WTC11 (cell line): ENCODE measurements around the gene HSFX1. TPM values are rescaled to one million over a fixed set of nuclear protein-coding genes. Genes with fewer than 3 reads are reported as not detected.
"Not testable (repeated sequence)": the region's sequence is repeated elsewhere in the genome, so short reads cannot be mapped to it uniquely, and the experiment has no call there.

Experiments used
- ATAC-seq: fragments of 200-7000 bp; cut with Tn5 transposase; 2 replicates; pipeline ENCODE4 v1.10.0; 2021; ENCODE audit warnings: mild to moderate bottlenecking, moderate library complexity
- CTCF ChIA-PET: fragments of 300-600 bp; sonication (Branson Sonifier 250); formaldehyde crosslinking; loops from one replicate; lab custom pipeline; 2021; ENCODE audit warnings: antibody characterized with exemption; lab: Charles Lee
- POLR2A ChIA-PET: fragments of 350-600 bp; sonication (Branson Sonifier 250); formaldehyde crosslinking; loops from one replicate; lab custom pipeline; 2021; ENCODE audit warnings: antibody characterized with exemption; lab: Charles Lee
- DNase-seq: peaks from one replicate; pipeline ENCODE4 v3.0.0; 2021; ENCODE audit warnings: low spot score
- H3K27ac Mint-ChIP-seq: 2 replicates; pipeline ENCODE4 v1.8.0; 2021; ENCODE audit warnings: mixed read lengths
- H3K27me3 Mint-ChIP-seq: 2 replicates; pipeline ENCODE4 v1.8.0; 2021; ENCODE audit warnings: low read depth, mild to moderate bottlenecking, moderate library complexity, mixed read lengths
- H3K36me3 Mint-ChIP-seq: 2 replicates; pipeline ENCODE4 v1.8.0; 2021; ENCODE audit warnings: mixed read lengths
- H3K4me1 Mint-ChIP-seq: 2 replicates; pipeline ENCODE4 v1.8.0; 2022; ENCODE audit warnings: mixed read lengths
- H3K4me3 Mint-ChIP-seq: 2 replicates; pipeline ENCODE4 v1.8.0; 2021; ENCODE audit warnings: mild to moderate bottlenecking, moderate library complexity, mixed read lengths
- H3K9me3 Mint-ChIP-seq: 2 replicates; pipeline ENCODE4 v1.8.0; 2021; ENCODE audit warnings: mixed read lengths
- FOXP1 ChIP-seq: sonication (generic); formaldehyde crosslinking; IDR thresholded peaks from 2 replicates; pipeline ENCODE4 v1.8.0; 2022; ENCODE audit warnings: missing genetic modification reagents, mild to moderate bottlenecking, moderate library complexity, borderline replicate concordance
- GRHL2 ChIP-seq: fragments of 250-450 bp; sonication (Bioruptor Pico); IDR thresholded peaks from 2 replicates; pipeline ENCODE4 v1.8.0; 2022; ENCODE audit warnings: mild to moderate bottlenecking, moderate library complexity; ENCODE audit not compliant: insufficient replicate concordance, severe bottlenecking
- KAT7 ChIP-seq: sonication (generic); formaldehyde crosslinking; IDR thresholded peaks from 2 replicates; pipeline ENCODE4 v1.8.1; 2023; ENCODE audit warnings: missing genetic modification reagents, mild to moderate bottlenecking, borderline replicate concordance
- MYBL2 ChIP-seq: sonication (generic); formaldehyde crosslinking; IDR thresholded peaks from 2 replicates; pipeline ENCODE4 v1.8.1; 2023; ENCODE audit warnings: mild to moderate bottlenecking, moderate library complexity, missing genetic modification reagents
- NFYB ChIP-seq: sonication (generic); formaldehyde crosslinking; conservative IDR thresholded peaks from 2 replicates; pipeline ENCODE4 v1.8.0; 2022; ENCODE audit warnings: low read depth, missing genetic modification reagents
- NR1H2 ChIP-seq: sonication (generic); formaldehyde crosslinking; IDR thresholded peaks from 2 replicates; pipeline ENCODE4 v1.9.0; 2021; ENCODE audit warnings: mild to moderate bottlenecking, moderate library complexity, missing genetic modification reagents
- SP1 ChIP-seq: sonication (generic); formaldehyde crosslinking; conservative IDR thresholded peaks from 2 replicates; pipeline ENCODE4 v1.8.1; 2022; ENCODE audit warnings: missing genetic modification reagents
- TP53 ChIP-seq: sonication (generic); formaldehyde crosslinking; IDR thresholded peaks from 2 replicates; pipeline ENCODE4 v1.8.1; 2023; ENCODE audit warnings: mild to moderate bottlenecking, missing genetic modification reagents
- ZNF121 ChIP-seq: sonication (generic); formaldehyde crosslinking; IDR thresholded peaks from 2 replicates; pipeline ENCODE4 v1.8.0; 2023; ENCODE audit warnings: missing genetic modification reagents
- ZNF396 ChIP-seq: fragments of 250-450 bp; sonication (Bioruptor Pico); IDR thresholded peaks from 2 replicates; pipeline ENCODE4 v1.8.0; 2021; ENCODE audit warnings: mild to moderate bottlenecking, moderate library complexity, borderline replicate concordance
- ZNF416 ChIP-seq: fragments of 250-450 bp; sonication (Bioruptor Pico); IDR thresholded peaks from 2 replicates; pipeline ENCODE4 v1.9.0; 2021; ENCODE audit warnings: mild to moderate bottlenecking, inconsistent platforms
- total RNA-seq: library from RNA; stranded (reverse); gene quantifications from 3 replicates; pipeline ENCODE4 v1.2.3, GENCODE V29; 2021
- TF ChIP-seq, protein P1 (sequence below): sonication (generic); formaldehyde crosslinking; IDR thresholded peaks from 2 replicates; pipeline ENCODE4 v1.8.1; 2023; ENCODE audit warnings: mild to moderate bottlenecking, missing genetic modification reagents
- TF ChIP-seq, protein P2 (sequence below): fragments of 250-450 bp; sonication (Bioruptor Pico); conservative IDR thresholded peaks from 2 replicates; pipeline ENCODE4 v1.9.0; 2021; ENCODE audit warnings: mild to moderate bottlenecking

The HSFX1 gene
- total RNA-seq, 1 experiment from 2014 or later = 0.66 TPM

DNA sequence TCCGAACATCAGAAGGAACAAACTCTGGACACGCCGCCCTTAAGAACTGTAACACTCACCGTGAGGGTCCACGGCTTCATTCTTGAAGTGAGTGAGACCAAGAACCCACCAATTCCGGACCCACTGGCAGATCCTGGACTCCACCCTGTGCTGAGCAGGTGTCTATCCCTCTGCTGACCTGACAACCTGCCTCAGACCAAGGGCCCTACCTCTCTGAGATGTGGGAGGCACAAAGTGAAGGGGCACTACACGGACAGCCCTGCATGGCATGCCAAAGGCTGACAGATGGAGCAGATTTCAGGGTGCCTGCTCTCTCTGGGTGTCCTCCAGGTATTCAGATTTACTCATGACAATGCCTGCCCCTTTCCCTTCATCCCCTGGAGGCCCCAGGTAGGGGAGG lies 14.0 kb upstream of the HSFX1 start:
- ATAC-seq (no peak), DNase-seq (no peak)
- Mint-ChIP-seq H3K27ac (no peak overlapping the region), H3K4me1 (no peaks in the 10 kb centered on the region), H3K4me3 (no peak overlapping the region), H3K27me3 (no peaks in the 10 kb centered on the region; the same call in none of the 2 replicates), H3K9me3 (no peaks in the 10 kb centered on the region), H3K36me3 (no peaks in the 10 kb centered on the region)
- ChIA-PET CTCF (no interaction called here), POLR2A (no interaction called here)
- TF ChIP-seq ZNF416 (CRISPR knock-in tag) (no peak), NR1H2 (no peak), MYBL2 (no peak), NFYB (no peak), ZNF121 (CRISPR knock-in tag) (no peak), ZNF396 (CRISPR knock-in tag) (no peak)
- TF ChIP-seq, protein P1, sequence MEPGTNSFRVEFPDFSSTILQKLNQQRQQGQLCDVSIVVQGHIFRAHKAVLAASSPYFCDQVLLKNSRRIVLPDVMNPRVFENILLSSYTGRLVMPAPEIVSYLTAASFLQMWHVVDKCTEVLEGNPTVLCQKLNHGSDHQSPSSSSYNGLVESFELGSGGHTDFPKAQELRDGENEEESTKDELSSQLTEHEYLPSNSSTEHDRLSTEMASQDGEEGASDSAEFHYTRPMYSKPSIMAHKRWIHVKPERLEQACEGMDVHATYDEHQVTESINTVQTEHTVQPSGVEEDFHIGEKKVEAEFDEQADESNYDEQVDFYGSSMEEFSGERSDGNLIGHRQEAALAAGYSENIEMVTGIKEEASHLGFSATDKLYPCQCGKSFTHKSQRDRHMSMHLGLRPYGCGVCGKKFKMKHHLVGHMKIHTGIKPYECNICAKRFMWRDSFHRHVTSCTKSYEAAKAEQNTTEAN = no peak

DNA sequence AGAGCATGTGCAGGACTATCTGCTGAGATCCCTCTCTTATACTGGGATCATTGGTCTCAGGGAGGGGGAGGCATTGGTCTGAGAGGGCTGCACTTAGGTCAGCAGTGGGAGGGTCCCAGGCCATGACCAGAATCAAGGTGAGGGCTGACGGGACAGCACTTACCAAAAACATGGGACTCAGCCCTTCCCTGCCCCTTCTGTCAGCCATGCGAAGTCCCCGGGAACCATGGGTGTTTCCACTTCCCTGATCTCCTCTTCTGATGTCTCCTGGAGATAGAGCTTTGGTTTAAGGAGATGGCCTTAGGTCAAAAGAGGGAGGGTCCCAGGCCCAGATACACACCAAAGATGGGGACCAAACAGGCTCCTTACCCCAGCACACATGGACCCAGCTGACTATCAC lies 12.9 kb upstream of the HSFX1 start:
- H3K36me3 Mint-ChIP-seq = no peaks in the 10 kb centered on the region
- no peak overlapping the region for H3K4me3 Mint-ChIP-seq
- no peaks in the 10 kb centered on the region for H3K4me1 Mint-ChIP-seq
- H3K27ac Mint-ChIP-seq = no peak overlapping the region
- no peaks in the 10 kb centered on the region for H3K9me3 Mint-ChIP-seq
- no peak for DNase-seq
- CTCF ChIA-PET = no interaction called here
- H3K27me3 Mint-ChIP-seq = no peaks in the 10 kb centered on the region; the same call in none of the 2 replicates
- POLR2A ChIA-PET = no interaction called here
- no peak for TF ChIP-seq FOXP1
- TF ChIP-seq GRHL2 (CRISPR knock-in tag) = no peak
- TF ChIP-seq TP53 (CRISPR knock-in tag) = no peak
- TF ChIP-seq, protein P2, sequence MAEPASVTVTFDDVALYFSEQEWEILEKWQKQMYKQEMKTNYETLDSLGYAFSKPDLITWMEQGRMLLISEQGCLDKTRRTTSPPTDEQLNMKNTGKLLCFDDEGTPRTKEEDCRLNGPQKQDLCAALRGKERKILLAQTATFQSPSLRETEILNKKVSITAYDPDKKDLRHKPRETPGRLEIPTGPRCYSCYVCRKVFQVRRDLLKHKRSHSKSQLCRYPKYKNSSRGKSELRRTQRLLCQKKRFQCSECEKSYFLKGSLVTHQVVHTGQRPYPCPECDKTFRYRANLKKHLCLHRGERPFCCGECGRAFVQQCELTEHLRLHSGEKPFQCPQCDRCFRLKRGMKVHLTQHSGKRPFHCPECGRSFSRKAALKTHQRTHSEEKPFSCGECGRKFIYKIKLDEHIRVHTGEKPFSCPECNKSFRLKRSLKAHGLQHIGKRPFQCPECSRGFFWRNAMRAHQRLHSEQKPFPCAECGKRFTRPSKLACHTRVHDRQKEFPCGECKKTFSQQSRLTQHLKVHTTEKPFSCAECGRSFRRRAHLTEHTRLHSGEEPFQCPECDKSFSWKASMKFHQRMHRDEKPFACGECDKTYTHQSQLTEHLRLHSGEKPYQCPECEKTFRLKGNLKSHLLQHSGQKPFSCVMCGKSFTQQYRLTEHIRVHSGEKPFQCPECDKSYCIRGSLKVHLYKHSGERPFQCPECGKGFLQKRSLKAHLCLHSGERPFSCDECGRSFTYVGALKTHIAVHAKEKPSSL (CRISPR knock-in tag) = no peak
- TF ChIP-seq ZNF416 (CRISPR knock-in tag) = no peak
- ATAC-seq = no peak

DNA sequence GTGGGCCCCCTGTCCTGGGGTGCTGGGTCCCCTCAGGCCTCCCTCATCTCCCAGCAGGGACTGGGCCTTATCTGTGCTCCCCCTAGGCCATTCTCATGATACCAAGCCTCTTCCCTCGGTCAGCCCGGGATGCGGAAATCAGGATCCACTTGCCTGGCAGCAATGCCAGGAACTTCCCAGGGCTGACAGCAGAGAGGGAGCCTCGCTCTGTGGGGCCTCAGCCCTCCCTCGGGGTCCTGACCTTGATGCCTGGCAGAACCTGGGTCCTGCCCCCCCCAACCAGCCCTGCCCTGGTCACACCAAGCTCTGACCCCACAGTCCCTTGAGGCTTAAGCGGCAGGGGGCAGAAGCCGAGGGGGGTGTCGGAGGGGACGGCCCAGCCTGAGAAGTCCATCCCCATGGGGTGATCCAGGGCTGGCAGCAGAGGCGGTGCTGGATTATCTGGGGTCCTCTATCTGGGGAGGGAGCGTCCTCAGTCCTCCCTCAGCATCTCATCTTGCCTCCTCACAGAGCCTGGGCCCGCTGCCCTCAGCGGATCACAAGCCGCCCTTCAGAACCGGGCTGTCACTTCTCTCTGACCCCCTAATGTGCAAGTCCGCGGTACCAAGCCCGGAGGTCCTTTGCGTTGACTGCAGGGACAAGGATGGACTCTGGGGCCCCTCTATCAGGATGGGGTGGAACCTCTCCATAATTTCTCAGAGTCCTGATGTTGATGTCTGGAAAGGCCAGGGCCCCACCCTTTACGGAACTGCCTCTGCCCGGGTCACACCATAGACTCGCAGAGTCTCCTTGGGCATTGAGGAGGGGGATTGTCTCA lies 11.8 kb upstream of the HSFX1 start:
- DNase-seq, H3K4me3 Mint-ChIP-seq, H3K36me3 Mint-ChIP-seq, H3K9me3 Mint-ChIP-seq, CTCF ChIA-PET, H3K27ac Mint-ChIP-seq, H3K27me3 Mint-ChIP-seq, H3K4me1 Mint-ChIP-seq, POLR2A ChIA-PET, ATAC-seq: not testable (repeated sequence)

DNA sequence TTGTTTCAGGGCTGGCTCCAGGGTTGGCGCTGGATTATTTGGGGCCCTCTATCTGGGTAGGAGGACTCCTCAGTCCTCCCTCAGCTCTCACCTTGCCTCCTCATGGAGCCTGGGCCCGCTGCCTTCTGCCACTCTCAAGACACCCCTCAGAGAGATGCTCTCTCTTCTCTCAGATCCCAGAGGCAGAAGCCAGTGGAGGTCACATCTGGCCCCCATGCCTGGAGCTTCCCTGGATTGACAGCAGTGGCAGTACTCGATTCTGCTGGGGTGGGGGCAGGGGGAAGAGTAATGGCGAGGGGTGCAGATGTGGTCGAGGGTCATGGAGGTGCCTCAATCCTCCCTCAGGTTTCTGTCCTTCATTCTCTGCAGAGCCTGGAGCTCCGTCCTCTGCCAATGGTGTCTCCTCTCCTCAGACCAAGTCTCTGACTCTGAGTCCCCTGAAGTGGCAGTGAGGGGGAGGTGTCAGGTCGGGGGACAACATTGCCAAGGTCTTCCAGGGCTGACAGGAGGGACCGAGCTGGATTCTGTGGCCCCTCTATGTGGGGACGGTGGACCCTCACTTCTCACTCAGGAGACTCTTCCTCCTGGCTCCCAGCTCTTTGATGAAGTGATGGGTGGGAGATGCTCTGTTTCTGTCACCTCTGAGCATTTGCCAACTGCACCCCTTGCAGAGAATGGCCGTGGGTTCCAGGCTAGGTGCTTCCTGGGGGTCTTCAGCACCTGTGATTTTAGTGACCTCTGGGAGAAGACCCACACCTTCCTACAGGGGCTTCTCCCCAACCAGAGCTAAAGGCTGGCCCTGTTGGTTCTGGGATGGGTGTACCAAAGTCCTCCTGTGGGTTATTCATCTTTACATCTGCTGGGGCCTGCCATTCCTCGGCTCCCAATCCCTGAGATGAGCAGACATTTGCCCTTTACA lies 10.9 kb upstream of the HSFX1 start:
- Mint-ChIP-seq H3K27me3 (no peaks in the 10 kb centered on the region; the same call in 1 of the 2 replicates), H3K27ac (no peak overlapping the region), H3K4me3 (no peak overlapping the region), H3K4me1 (no peaks in the 10 kb centered on the region), H3K36me3 (no peaks in the 10 kb centered on the region), H3K9me3 (no peaks in the 10 kb centered on the region)
- ATAC-seq (no peak), DNase-seq (no peak)
- CTCF ChIA-PET = no interaction called here
- TF ChIP-seq SP1 (CRISPR knock-in tag) = no peak
- TF ChIP-seq KAT7 = no peak
- POLR2A ChIA-PET = no interaction called here

DNA sequence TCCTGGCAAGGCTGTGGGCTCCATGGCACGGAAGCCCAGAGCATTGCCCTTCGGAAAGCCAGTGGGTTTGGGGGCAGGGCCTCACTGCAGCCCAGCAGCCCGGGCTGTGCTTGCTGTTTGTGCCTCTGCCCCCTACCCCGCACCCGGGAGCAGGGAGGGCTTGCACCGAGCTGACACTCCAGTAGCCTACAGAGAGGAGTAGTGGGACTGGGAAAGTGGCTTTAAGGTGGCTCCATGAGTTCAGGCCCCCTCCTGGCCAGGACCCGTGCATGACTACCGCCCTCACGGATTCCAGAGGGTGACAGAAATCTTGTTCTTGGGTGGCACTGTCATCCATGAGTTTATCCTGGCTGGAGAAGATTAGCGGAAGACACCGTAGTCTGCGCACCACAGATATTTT lies 3.5 kb upstream of the HSFX1 start:
- H3K4me1 Mint-ChIP-seq, H3K9me3 Mint-ChIP-seq, POLR2A ChIA-PET, H3K4me3 Mint-ChIP-seq, H3K36me3 Mint-ChIP-seq, DNase-seq, H3K27me3 Mint-ChIP-seq, CTCF ChIA-PET, H3K27ac Mint-ChIP-seq: not testable (repeated sequence)
- peak; percentile 78 for ATAC-seq

DNA sequence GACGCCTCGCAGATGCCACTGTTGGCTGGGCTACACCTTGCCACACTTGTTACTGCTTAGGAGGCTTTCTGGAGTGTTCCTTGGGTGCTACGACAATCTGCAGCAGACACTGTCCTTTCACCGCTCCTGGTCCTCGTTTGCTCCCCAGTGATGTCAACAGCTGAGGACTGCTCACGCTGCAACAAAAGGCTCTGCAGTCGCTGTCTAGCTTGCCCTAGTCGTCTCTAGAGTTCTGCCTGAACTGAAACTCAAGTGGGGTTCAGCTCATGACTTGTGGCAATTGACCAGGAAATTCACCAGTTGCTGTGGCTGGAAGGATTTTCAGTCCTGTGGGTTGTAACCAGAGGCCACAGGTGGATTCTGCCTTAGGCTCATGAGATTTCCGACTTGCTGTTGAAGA lies 842 bp upstream of the HSFX1 start:
- H3K4me3 Mint-ChIP-seq, POLR2A ChIA-PET, H3K4me1 Mint-ChIP-seq, CTCF ChIA-PET, H3K9me3 Mint-ChIP-seq, ATAC-seq, H3K36me3 Mint-ChIP-seq, DNase-seq, H3K27me3 Mint-ChIP-seq, H3K27ac Mint-ChIP-seq: not testable (repeated sequence)

DNA sequence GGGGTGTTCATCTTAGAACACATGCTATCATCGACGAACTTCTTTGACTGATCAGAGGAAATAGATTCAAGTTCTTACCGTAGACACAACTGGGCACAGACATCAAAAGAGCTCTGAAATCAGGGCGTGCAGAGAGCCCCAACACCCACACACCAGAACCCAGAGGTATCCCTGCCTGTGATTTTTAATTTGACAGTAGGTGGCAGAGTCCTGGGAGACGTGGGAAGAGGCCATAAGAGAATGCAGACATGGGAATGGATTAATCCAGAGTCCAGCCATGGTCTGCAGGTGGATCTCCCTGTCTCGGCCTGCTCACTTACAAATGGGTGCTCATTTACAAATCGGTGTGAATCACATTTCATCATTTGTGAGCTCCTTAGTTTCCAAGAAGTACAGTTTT lies 4.1 kb downstream of the HSFX1 start:
- H3K4me3 Mint-ChIP-seq, H3K27me3 Mint-ChIP-seq, POLR2A ChIA-PET, DNase-seq, H3K4me1 Mint-ChIP-seq, ATAC-seq, CTCF ChIA-PET, H3K36me3 Mint-ChIP-seq, H3K27ac Mint-ChIP-seq, H3K9me3 Mint-ChIP-seq: not testable (repeated sequence)

DNA sequence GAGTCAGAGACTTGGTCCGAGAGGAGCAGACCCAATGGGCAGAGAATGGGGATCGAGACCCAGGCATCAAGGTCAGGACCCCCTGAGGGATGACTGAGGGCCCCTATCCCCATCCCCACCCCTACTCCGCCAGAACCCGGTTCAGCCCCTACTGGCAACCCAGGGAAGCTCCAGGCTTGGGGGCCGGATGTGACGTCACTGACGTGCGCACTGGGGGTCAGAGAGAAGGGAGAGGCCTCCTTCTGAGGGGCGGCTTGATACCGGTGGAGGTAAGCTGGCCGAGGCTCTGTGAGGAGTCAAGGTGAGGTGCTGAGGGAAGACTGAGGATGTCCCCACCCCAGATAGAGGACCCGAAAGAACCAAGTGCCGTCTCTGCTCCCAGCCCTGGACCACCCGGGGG lies 7.9 kb downstream of the HSFX1 start, which contains the start of gene MAGEA9:
Gene MAGEA9, plus strand, starts transcription at position 204 of the 400 bp plus-strand sequence. CDS start 4,281 bp downstream, outside the sequence.
- H3K4me3 Mint-ChIP-seq, H3K4me1 Mint-ChIP-seq, ATAC-seq, CTCF ChIA-PET, H3K27ac Mint-ChIP-seq, H3K27me3 Mint-ChIP-seq, H3K36me3 Mint-ChIP-seq, H3K9me3 Mint-ChIP-seq, DNase-seq, POLR2A ChIA-PET: not testable (repeated sequence)
